Measurements from ENCODE around the gene ADGRB3. TPM values are rescaled to one million over a fixed set of nuclear protein-coding genes. Genes with fewer than 3 reads are reported as not detected.

The ADGRB3 gene
- total and polyA plus RNA-seq, 2 donors from 2014 or later = 0.26 to 2.2 TPM

GRCh38 chr6:68892452-68892851 lies 257.4 kb downstream of the ADGRB3 start:
- Histone ChIP-seq H3K4me1 (ENCODE audit: control insufficient read depth in 2 of 3, insufficient read depth in 2 of 3, low read depth in 1 of 3, low read length in 3 of 3) (no peaks in the 10 kb centered on the region), H3K9ac (ENCODE audit: low read length in 3 of 3) (no peak overlapping the region), H3K27me3 (ENCODE audit: control insufficient read depth, insufficient read depth, low read length) (no peaks in the 10 kb centered on the region), H3K27ac (ENCODE audit: low read depth in 2 of 2, low read length in 2 of 2) (no peak overlapping the region), H3K36me3 (ENCODE audit: control insufficient read depth in 2 of 3, insufficient read depth in 3 of 3, low read length in 3 of 3) (no peaks in the 10 kb centered on the region), H3K9me3 (ENCODE audit: control insufficient read depth in 2 of 3, insufficient read depth in 1 of 3, low read length in 3 of 3) (no peaks in the 10 kb centered on the region), H3K4me3 (ENCODE audit: low read length in 3 of 3) (no peak overlapping the region)
- FAIRE-seq (no peak), DNase-seq (no peak)
- TF ChIP-seq CTCF (IDR thresholded peaks at IDR 0.05; ENCODE audit: borderline replicate concordance, extremely low read depth, insufficient read depth) = no peak
- intact Hi-C loops (cut with DNase I) = no loop called here

GRCh38 chr6:68895929-68896328 lies 260.8 kb downstream of the ADGRB3 start:
- Histone ChIP-seq H3K36me3 (ENCODE audit: control insufficient read depth in 2 of 3, insufficient read depth in 3 of 3, low read length in 3 of 3) (no peaks in the 10 kb centered on the region), H3K27me3 (ENCODE audit: control insufficient read depth, insufficient read depth, low read length) (no peaks in the 10 kb centered on the region), H3K4me3 (ENCODE audit: low read length in 3 of 3) (no peak overlapping the region), H3K4me1 (ENCODE audit: control insufficient read depth in 2 of 3, insufficient read depth in 2 of 3, low read depth in 1 of 3, low read length in 3 of 3) (no peaks in the 10 kb centered on the region), H3K9me3 (ENCODE audit: control insufficient read depth in 2 of 3, insufficient read depth in 1 of 3, low read length in 3 of 3) (no peaks in the 10 kb centered on the region), H3K27ac (ENCODE audit: low read depth in 2 of 2, low read length in 2 of 2) (no peak overlapping the region), H3K9ac (ENCODE audit: low read length in 3 of 3) (no peak overlapping the region)
- no peak for TF ChIP-seq CTCF (IDR thresholded peaks at IDR 0.05; ENCODE audit: borderline replicate concordance, extremely low read depth, insufficient read depth)
- FAIRE-seq (no peak), DNase-seq (no peak)
- intact Hi-C loops (cut with DNase I) = no loop called here

GRCh38 chr6:68901044-68901443 lies 266.0 kb downstream of the ADGRB3 start:
- Histone ChIP-seq H3K27me3 (ENCODE audit: control insufficient read depth, insufficient read depth, low read length) (no peaks in the 10 kb centered on the region), H3K27ac (ENCODE audit: low read depth in 2 of 2, low read length in 2 of 2) (no peak overlapping the region), H3K9me3 (ENCODE audit: control insufficient read depth in 2 of 3, insufficient read depth in 1 of 3, low read length in 3 of 3) (no peaks in the 10 kb centered on the region), H3K4me3 (ENCODE audit: low read length in 3 of 3) (no peak overlapping the region), H3K9ac (ENCODE audit: low read length in 3 of 3) (no peak overlapping the region), H3K36me3 (ENCODE audit: control insufficient read depth in 2 of 3, insufficient read depth in 3 of 3, low read length in 3 of 3) (no peaks in the 10 kb centered on the region), H3K4me1 (ENCODE audit: control insufficient read depth in 2 of 3, insufficient read depth in 2 of 3, low read depth in 1 of 3, low read length in 3 of 3) (no peaks in the 10 kb centered on the region)
- no peak for DNase-seq
- FAIRE-seq = no peak
- TF ChIP-seq CTCF (IDR thresholded peaks at IDR 0.05; ENCODE audit: borderline replicate concordance, extremely low read depth, insufficient read depth) = no peak
- intact Hi-C loops (cut with DNase I) = no loop called here

GRCh38 chr6:68911334-68911733 lies 276.3 kb downstream of the ADGRB3 start:
- intact Hi-C loops (cut with DNase I) = no loop called here
- H3K27ac ChIP-seq (ENCODE audit: low read depth in 2 of 2, low read length in 2 of 2) = no peak overlapping the region
- no peaks in the 10 kb centered on the region for H3K27me3 ChIP-seq (ENCODE audit: control insufficient read depth, insufficient read depth, low read length)
- FAIRE-seq (no peak), DNase-seq (no peak)
- no peak overlapping the region for H3K4me3 ChIP-seq (ENCODE audit: low read length in 3 of 3)
- no peaks in the 10 kb centered on the region for H3K36me3 ChIP-seq (ENCODE audit: control insufficient read depth in 2 of 3, insufficient read depth in 3 of 3, low read length in 3 of 3)
- no peak for TF ChIP-seq CTCF (IDR thresholded peaks at IDR 0.05; ENCODE audit: borderline replicate concordance, extremely low read depth, insufficient read depth)
- no peaks in the 10 kb centered on the region for H3K9me3 ChIP-seq (ENCODE audit: control insufficient read depth in 2 of 3, insufficient read depth in 1 of 3, low read length in 3 of 3)
- H3K4me1 ChIP-seq (ENCODE audit: control insufficient read depth in 2 of 3, insufficient read depth in 2 of 3, low read depth in 1 of 3, low read length in 3 of 3) = no peaks in the 10 kb centered on the region
- no peak overlapping the region for H3K9ac ChIP-seq (ENCODE audit: low read length in 3 of 3)

All from kidney (tissue), 14 donors.